ENCODE measurements around the gene HSPA9. TPM values are rescaled to one million over a fixed set of nuclear protein-coding genes. Genes with fewer than 3 reads are reported as not detected.

HSPA9 gene
- total RNA-seq, 1 experiment from 2014 or later = 1,057 TPM

DNA sequence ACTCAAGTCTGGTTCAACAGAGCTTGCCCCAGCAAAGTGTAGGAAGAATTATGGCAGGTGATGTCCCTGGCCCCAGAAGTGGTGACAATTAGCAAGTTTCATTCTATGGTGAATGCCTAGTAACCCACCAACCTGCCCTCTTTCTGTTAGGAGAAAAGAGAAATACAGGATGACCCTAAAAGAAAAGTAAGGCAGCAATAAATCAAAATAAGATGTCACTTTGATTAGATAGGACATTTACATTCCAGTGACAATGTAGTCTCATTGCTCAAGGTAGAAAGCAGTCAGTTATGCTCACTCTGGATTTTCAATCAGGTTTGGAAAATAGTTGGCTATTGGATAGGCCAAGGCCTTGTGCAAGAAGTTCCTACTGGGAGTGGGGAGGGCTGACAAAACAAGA lies 5.6 kb upstream of the HSPA9 start:
- BruUV-seq (replicated peaks) = no TSS peak
- Mint-ChIP-seq H3K36me3 (ENCODE audit: insufficient read depth, unreplicated experiment) (no peaks in the 10 kb centered on the region), H3K9me3 (ENCODE audit: unreplicated experiment) (no peaks in the 10 kb centered on the region), H3K4me3 (ENCODE audit: unreplicated experiment) (no peak overlapping the region), H3K27me3 (ENCODE audit: insufficient read depth, unreplicated experiment) (no peaks in the 10 kb centered on the region), H3K4me1 (ENCODE audit: insufficient read depth, unreplicated experiment) (peaks cover 13% of the 10 kb centered on the region), H3K27ac (ENCODE audit: low read depth, unreplicated experiment) (no peak overlapping the region)
- ChIA-PET POLR2A (interaction anchor here (0.6 to 1.2 kb wide), 3 partner anchors 8 to 711 kb away, joined by 3 to 4 read pairs (median 3); no protein-coding TSS in a partner anchor), CTCF (interaction anchor here (0.6 to 2.7 kb wide), 6 partner anchors 21 to 680 kb away, joined by 3 to 27 read pairs (median 7); no protein-coding TSS in a partner anchor)
- intact Hi-C loops (cut with micrococcal nuclease) = no loop called here
- DNase-seq (ENCODE audit: unreplicated experiment) = no peak
- TF ChIP-seq, protein P1, sequence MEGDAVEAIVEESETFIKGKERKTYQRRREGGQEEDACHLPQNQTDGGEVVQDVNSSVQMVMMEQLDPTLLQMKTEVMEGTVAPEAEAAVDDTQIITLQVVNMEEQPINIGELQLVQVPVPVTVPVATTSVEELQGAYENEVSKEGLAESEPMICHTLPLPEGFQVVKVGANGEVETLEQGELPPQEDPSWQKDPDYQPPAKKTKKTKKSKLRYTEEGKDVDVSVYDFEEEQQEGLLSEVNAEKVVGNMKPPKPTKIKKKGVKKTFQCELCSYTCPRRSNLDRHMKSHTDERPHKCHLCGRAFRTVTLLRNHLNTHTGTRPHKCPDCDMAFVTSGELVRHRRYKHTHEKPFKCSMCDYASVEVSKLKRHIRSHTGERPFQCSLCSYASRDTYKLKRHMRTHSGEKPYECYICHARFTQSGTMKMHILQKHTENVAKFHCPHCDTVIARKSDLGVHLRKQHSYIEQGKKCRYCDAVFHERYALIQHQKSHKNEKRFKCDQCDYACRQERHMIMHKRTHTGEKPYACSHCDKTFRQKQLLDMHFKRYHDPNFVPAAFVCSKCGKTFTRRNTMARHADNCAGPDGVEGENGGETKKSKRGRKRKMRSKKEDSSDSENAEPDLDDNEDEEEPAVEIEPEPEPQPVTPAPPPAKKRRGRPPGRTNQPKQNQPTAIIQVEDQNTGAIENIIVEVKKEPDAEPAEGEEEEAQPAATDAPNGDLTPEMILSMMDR (IDR thresholded peaks at IDR 0.05; ENCODE audit: unreplicated experiment) = no peak

DNA sequence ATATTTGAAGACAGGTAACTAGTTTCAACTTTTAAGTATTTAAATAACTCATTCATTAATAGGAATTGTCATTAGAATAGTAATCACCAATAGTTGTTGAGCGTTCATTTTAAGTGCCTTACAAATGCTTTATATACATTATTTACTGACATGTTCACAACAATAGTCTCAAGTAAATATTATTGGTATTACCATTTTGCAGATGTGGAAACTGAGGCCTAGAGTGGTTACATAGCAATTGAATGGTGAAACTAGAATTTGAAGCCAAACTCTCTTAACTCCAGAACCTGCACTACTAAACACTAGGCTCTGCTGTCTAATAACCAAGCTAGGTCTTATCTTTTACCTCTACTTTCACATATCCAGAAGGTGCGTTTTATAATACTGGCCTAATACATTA lies 4.8 kb upstream of the HSPA9 start:
- Mint-ChIP-seq H3K27me3 (ENCODE audit: insufficient read depth, unreplicated experiment) (no peaks in the 10 kb centered on the region), H3K9me3 (ENCODE audit: unreplicated experiment) (no peaks in the 10 kb centered on the region), H3K36me3 (ENCODE audit: insufficient read depth, unreplicated experiment) (peaks cover 4% of the 10 kb centered on the region), H3K27ac (ENCODE audit: low read depth, unreplicated experiment) (no peak overlapping the region), H3K4me1 (ENCODE audit: insufficient read depth, unreplicated experiment) (peaks cover 16% of the 10 kb centered on the region), H3K4me3 (ENCODE audit: unreplicated experiment) (no peak overlapping the region)
- ChIA-PET POLR2A (interaction anchor here (0.6 to 1.5 kb wide), 12 partner anchors 8 to 694 kb away, joined by 3 to 8 read pairs (median 4); partner anchors contain the start of gene CTNNA1), CTCF (interaction anchor here (0.6 to 2.7 kb wide), 45 partner anchors 8 to 707 kb away, joined by 3 to 27 read pairs (median 4); no protein-coding TSS in a partner anchor)
- intact Hi-C loops (cut with micrococcal nuclease) = no loop called here
- DNase-seq (ENCODE audit: unreplicated experiment) = no peak
- TF ChIP-seq, protein P1 (IDR thresholded peaks at IDR 0.05; ENCODE audit: unreplicated experiment) = no peak
- no TSS peak for BruUV-seq (replicated peaks)

DNA sequence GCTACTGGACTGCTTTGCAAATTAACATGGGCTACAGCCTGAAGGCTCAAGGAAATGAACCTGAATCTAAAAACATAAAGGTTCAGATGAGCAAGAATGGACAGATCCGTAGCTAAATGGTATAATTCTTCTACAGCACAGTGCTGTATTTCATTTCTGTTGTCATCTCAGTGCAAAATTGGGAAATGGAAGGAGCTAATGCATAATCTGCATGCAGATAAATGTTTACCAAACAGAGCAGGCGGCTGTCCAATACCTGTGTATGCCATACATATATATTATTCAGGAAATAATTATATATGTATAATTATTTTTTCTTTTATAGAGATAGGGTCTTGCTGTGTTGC lies 4.3 kb upstream of the HSPA9 start:
- Mint-ChIP-seq H3K27ac (ENCODE audit: low read depth, unreplicated experiment) (no peak overlapping the region), H3K36me3 (ENCODE audit: insufficient read depth, unreplicated experiment) (peaks cover 9% of the 10 kb centered on the region), H3K27me3 (ENCODE audit: insufficient read depth, unreplicated experiment) (no peaks in the 10 kb centered on the region), H3K4me1 (ENCODE audit: insufficient read depth, unreplicated experiment) (peaks cover 16% of the 10 kb centered on the region), H3K4me3 (ENCODE audit: unreplicated experiment) (no peak overlapping the region), H3K9me3 (ENCODE audit: unreplicated experiment) (no peaks in the 10 kb centered on the region)
- ChIA-PET POLR2A (interaction anchor here (0.6 to 1.5 kb wide), 20 partner anchors 9 to 694 kb away, joined by 3 to 8 read pairs (median 4); partner anchors contain the start of genes CTNNA1 and ETF1), CTCF (interaction anchor here (0.6 to 2.7 kb wide), 50 partner anchors 9 to 725 kb away, joined by 3 to 27 read pairs (median 4); no protein-coding TSS in a partner anchor)
- intact Hi-C loops (cut with micrococcal nuclease) = loop anchor here (1.0 to 2.0 kb wide), 4 partner anchors 53 to 683 kb away; no protein-coding TSS in a partner anchor
- TF ChIP-seq, protein P1 (IDR thresholded peaks at IDR 0.05; ENCODE audit: unreplicated experiment) = no peak
- DNase-seq (ENCODE audit: unreplicated experiment) = no peak
- no TSS peak for BruUV-seq (replicated peaks)

DNA sequence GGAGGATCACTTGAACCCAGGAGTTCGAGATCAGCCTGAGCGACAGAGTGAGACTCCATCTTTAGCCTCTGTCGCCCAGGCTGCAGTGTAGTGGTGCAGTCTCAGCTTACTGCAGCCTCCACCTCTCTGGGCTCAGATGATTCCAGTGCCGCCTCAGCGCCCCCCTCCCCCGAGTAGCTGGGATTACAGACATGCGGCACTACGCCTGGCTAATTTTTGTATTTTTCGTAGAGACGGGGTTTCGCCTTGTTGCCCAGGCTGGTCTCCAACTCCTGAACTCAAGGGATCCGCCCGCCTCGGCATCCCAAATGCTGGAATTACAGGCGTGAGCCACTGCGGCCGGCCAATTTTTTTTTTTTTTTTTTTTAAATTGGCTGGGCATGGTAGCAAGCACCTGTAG lies 2.3 kb upstream of the HSPA9 start:
- no TSS peak for BruUV-seq (replicated peaks)
- intact Hi-C loops (cut with micrococcal nuclease) = no loop called here
- Mint-ChIP-seq H3K4me3 (ENCODE audit: unreplicated experiment) (no peak overlapping the region), H3K9me3 (ENCODE audit: unreplicated experiment) (no peaks in the 10 kb centered on the region), H3K27me3 (ENCODE audit: insufficient read depth, unreplicated experiment) (no peaks in the 10 kb centered on the region), H3K36me3 (ENCODE audit: insufficient read depth, unreplicated experiment) (peaks cover 30% of the 10 kb centered on the region), H3K4me1 (ENCODE audit: insufficient read depth, unreplicated experiment) (peaks cover 19% of the 10 kb centered on the region), H3K27ac (ENCODE audit: low read depth, unreplicated experiment) (no peak overlapping the region)
- TF ChIP-seq, protein P1 (IDR thresholded peaks at IDR 0.05; ENCODE audit: unreplicated experiment) = no peak
- CTCF ChIA-PET = interaction anchor here (0.7 to 3.2 kb wide), 9 partner anchors 10 to 685 kb away, joined by 3 to 8 read pairs (median 4); no protein-coding TSS in a partner anchor
- DNase-seq (ENCODE audit: unreplicated experiment) = no peak
- POLR2A ChIA-PET = interaction anchor here (0.8 to 4.7 kb wide), 4 partner anchors 8 to 716 kb away, joined by 3 to 97 read pairs (median 24); partner anchors contain the start of genes ETF1 and MATR3
